GM18508 (cell line): Measurements from ENCODE around the gene M1AP.

Source experiments
- ATAC-seq: cut with Tn5 transposase; IDR thresholded peaks from one replicate; pipeline ENCODE4 v1.9.1; 2021; ENCODE audit warnings: moderate number of reproducible peaks; ENCODE audit not compliant: insufficient read depth, unreplicated experiment

The M1AP gene

DNA sequence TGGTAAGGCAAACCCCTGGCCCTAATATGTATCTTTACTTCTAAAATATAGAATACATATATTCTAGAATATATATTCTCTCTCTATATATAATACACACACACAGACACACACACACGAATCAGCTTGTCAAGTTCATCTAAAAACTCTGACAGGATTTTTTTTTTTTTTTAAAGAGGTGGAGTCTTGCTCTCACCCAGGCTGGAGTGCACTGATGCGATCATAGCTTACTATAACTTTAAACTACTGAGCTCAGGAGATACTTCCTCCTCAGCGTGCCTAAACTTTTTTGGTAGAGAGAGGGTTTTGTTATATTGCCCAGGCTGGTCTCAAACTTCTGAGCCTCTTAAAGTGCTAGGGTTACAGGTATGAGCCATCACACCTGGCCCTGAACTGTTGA is 48.5 kb downstream of the M1AP start:
- ATAC-seq = no peak

DNA sequence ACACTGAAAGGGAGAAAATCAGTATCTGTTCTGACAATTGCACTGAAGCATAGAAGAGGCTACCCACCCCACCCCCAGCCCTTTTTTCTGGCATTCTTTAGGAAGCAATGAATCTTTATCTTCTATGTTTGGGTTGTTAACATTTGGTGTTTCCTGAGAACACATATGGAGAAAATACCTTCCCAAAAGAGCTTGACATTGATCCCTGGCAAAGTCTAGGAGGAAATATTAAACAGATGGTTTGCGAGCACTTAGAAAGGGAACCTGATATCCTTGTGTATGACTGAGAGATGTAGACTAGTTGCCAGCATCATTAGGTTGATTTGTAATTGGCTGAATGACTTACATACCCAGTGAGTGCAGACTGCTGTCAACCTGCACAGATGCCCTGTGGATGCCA is 50.7 kb downstream of the M1AP start:
- ATAC-seq = no peak

DNA sequence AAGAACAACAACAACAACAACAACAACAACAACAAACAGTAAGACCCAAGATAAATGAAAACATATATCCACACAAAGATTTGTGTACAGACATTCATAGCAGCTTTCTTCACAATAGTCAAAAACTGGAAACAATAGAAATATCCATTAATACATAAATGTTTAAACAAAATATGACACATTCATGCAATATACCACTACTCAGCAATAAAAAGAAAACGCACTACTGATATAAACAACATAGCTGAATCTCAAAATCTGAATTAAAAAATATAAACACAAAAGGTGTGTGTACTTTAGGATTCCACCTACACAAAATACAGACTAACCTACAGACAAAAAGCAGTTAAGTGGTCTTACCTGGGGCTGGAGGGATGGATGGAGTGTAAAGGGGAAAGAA is 51.5 kb downstream of the M1AP start:
- no peak for ATAC-seq

DNA sequence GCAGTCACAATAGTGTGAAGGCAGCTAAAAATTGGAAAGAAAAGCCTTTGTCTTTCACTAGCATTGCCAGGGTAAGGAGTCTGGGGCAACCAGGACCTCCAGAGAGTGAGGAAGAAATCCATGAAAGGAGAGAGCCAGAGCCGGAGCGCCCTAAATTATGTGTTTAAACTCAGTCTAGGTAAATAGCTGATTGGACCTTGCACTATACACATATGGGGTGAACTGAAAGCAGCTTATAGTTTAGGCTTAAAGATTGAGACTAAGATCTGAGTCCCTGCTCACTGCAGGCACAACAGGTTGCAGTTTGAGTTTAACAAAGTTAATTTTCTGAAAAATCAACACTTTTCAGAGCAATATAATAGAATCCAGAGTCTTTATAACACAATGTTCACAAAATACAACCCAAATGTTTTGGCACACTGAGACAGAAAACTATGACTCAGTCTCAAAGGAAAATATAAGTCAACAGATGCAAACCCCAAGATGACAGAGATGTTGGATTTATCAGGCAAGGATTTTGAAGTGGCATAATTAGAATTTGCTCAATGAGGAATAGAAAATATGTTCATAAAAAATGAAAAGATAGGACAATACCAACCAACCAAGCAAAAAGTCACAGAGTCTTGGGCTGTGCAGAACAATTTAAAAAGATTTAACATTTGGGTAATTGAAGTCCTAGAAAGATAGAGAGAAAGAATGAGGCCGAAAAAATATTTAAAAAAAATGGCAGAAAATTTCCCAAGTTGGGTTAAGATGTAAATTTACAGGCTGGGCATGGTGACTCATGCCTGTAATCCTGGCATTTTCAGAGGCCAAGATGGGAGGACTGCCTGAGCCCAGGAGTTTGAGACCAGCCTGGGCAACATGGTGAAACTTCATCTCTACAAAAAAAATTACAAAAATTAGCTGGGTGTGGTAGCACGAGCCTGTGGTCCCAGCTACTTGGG is 54.0 kb downstream of the M1AP start:
- ATAC-seq = no peak

DNA sequence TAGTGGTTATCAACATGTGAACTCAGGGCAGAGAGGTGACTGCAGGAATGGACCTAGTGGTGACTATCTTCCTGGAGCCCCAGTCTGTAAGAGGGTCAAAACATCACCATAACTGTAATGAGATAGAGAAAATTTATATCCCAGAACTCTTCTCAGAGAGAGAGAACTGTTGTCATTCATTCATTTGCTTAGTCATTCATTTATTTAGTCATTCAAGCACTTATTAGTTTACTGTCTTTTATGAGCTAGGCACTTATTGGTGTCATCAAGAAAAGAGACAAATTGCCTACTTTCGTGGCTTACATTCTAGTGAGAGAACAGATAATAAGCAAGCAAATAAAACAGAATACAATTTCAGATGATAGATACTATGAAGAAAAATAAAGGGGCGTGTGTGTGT is 59.5 kb downstream of the M1AP start:
- no peak for ATAC-seq

DNA sequence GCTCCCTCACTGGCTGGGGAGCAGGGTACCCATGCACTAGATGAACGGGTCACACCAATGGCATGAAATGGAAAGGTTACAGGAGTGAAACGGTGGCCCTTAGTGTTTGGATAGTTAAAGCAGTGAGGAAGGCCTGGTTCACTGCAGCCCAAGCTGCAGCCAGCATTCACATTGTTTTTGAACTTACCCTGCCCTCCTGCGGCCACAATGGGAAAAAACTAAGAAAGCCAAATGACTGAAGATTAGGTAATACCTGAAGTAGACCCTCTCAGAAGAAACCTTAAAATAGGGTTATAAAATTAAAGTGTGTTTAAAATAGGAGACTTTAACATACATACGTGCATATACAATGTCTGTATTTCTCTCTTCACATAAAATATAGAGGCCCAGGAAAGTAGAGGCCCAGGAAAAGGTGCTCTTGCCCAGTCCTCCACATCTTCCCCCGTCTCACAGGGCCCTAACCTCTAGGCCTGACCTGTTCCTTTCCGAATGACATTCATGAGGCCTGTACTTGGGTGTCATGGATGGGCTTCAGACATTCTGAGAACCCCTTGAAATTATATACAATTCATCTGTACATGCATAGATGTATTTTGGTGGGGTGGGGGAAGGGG is 60.4 kb downstream of the M1AP start:
- peak; percentile 51 for ATAC-seq

DNA sequence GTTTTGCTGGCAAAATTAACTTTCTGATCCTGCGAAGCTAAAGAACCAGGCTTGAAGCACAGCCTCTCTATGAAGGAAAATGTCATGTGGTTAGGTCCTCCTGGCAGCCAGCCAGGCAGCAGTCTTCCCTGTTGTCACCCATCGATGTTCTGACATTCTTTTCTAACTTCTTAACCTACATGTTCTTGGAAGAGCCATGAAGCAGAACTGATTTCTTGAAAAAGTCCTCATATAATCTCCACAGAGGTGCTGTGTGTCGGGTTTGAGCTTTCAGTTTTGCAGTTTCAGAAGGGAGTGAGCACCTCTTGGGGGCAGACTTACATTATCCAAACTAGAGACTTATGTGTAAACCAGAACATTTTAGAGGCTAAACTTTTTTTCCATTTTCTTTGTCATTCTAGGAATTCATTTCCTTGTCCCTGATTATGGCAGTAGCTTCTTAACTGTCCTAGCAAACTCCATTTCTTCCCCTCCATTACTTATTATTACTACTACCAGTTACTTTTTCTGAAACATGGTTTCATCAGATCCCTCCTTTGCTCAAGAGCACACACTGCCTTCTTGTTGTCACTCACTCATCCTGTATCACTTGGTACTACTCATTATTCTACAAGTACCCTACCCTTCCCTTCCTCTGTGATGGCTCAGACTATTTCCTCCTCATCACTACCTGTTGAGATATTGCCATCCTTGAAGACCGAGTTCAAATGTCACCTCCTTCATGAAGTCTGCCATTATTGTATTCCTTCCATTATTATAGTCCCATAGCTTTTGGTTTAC is 62.5 kb downstream of the M1AP start:
- ATAC-seq = no peak

DNA sequence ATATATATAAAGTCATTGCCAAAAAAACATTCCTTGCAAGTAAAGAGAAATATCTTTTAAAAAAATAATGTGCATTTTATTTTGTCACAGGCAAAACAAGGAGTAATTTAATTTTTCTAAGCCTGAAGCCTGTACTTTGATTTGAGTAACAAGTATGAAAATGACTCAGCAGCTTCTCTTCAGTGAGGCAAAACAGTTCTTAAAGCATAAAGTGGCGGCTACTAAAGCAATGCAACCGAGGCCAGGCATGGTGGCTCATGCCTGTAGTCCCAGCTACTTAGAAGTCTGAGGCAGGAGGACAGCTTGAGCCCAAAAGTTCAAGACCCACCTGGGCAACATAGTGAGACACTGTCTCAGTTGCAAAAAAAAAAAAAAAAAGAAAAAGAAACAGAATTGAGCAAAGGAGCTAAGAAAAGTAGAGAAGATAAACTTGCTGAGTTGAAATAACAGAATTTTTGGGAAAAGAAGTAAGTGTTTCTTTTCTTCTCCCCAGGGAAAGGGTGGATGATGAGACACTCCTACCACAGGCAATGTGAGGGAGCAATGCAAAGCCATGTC is 64.0 kb downstream of the M1AP start:
- ATAC-seq = no peak

DNA sequence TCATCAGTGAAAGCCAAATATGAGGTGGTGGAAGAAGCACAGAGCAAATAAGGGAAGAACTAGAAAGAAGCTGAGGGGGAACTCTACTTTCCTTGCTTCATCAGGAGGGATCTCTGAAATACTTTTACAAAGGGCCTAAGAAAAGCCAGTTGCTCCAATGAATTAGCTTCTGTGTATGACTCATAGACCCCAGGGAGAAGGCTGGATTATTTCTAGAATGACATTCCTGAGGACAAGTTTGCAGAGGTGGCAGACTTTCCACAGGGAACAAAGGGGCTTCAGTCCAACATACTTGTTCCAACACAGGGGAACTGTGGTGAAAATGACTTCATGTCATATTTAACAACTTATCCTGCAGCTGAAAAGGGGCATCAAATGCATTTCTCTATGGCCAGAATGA is 64.6 kb downstream of the M1AP start:
- ATAC-seq = no peak

DNA sequence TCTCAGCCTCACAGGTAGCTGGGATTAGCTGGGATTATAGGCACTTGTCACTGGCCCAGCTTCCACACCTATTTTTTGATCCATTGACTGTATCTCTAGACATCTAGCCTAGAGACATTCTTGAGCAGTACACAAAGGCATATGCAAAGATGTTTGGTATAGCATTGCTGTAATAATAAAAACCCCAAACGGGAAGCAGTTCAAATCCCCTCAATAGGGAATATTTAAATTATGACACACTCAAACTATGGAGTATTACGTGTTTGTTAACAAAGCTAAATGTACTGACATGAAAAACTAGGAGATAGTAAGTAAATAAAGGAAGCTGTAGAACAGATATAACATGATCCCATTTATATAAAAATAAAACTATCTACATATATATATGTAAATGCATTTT is 65.9 kb downstream of the M1AP start:
- ATAC-seq = no peak

DNA sequence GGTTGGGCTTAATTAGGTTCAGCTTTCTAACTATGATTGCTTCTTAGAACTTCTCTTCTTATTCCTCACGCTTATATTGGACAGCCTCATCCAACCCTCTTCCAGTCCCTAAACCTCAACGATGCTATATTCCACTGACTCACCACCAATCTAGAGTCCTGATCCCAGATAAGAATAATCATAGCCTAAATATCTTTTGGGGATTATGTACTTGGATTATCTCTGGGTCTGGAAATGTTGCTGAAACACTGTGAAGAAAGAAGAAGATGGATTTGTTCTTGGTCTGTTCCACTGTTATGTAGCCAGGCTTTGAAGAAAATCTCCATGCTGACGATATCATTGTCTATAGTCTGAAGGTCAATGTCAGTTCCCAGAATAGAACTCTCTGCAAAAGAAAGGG is 66.7 kb downstream of the M1AP start:
- ATAC-seq = no peak

DNA sequence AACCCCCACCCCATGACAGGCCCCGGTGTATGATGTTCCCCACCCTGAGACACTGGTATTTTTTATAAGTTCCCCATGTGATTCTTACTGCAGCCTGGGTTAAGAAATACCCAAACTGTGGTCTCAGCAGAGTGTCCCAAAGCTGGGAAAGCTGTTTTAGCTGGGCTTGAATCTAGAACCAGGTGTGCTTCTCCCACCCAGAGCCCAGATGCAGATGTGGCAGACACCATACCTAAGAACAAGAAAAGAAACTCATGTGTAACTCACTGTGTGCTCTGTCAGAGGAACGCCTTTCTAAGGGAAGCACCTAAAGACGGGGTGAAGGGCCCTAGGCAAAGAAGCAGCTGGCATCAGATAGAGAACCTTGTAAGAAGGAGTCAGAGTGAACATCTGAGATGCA is 69.7 kb downstream of the M1AP start:
- no peak for ATAC-seq

DNA sequence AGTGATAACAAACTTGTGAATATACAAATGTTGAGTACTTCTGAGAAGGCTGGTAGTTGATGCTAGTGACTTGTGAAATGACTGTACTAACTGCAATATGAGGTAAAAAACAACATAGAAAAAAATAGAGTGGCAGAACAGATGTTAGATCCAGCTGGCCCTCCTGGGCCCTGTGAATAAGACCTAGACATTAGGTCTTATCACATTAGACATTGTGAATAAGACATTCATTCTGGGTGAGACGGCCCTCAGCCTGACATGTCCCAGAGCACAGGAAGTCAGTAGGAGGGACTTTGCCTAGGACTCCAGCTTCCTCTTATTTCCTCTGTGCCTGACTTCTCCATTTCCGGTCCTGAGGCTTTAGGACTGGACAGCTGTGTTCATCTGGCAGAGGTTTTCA is 70.7 kb downstream of the M1AP start:
- no peak for ATAC-seq

DNA sequence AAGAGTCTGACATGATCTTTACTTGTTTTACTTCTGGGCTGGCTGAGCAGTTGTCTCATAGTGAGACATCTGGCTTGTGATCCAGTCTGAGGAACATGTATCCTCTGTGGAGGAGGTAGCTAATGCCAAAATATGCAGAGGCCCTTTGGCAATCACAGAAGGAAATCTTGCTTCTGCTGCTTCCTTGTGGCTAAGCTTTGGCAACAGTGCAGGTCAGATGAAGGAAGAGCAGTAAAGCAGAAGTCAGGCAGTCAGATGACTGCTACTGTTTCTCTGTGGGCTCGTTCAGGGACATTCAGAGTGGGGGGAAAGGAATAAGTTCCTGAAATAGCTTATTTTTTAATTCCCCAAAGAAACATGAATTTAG is 71.3 kb downstream of the M1AP start:
- no peak for ATAC-seq

DNA sequence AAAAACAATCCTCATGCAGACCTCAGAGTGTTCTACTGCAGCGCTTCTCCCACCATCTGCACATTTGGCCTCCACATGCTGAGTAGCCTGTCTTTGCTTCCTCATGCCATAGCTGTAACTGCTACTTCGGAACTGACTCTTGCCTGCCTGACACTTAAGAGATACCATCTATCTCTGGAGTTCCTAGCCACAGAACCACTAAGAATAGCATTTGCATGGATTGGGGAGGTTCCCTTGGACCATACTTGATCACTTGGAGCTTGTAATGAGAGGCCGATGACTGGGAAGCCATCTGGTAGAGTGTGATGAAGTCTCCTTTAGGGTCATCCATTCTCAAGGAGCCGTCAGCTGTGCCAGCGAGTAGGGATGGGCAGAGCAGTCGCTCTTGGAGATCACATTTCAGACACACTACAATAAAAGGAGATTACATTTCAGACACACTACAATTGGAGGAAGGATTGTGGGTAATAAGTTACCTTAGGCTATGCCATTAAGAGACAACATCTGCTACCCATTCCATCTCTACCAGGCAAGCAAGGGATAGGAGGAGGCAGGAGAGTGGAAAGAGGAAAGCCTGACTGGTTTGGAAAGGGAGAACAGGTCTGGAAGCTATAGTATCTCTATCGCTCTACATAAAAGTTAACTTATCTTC is 71.8 kb downstream of the M1AP start:
- ATAC-seq = no peak

DNA sequence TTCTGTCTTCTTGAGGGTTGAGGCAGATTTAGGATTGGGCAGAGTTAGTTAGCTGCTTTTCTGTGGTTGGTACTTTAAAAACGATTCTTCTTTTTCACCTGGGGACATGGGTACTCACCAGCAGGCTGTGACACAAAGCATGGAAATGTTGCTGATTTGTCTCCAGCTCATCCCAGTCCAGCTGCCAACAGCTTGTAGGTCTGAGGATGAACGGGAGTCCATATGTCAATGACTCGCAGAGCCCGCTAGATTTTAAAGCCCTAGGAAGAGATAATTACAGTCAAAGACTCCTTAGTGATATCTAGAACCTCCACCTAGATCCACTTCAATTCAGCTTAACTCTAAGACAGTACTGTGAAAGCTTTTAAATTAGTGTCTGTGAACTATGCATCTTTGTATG is 72.8 kb downstream of the M1AP start:
- no peak for ATAC-seq

DNA sequence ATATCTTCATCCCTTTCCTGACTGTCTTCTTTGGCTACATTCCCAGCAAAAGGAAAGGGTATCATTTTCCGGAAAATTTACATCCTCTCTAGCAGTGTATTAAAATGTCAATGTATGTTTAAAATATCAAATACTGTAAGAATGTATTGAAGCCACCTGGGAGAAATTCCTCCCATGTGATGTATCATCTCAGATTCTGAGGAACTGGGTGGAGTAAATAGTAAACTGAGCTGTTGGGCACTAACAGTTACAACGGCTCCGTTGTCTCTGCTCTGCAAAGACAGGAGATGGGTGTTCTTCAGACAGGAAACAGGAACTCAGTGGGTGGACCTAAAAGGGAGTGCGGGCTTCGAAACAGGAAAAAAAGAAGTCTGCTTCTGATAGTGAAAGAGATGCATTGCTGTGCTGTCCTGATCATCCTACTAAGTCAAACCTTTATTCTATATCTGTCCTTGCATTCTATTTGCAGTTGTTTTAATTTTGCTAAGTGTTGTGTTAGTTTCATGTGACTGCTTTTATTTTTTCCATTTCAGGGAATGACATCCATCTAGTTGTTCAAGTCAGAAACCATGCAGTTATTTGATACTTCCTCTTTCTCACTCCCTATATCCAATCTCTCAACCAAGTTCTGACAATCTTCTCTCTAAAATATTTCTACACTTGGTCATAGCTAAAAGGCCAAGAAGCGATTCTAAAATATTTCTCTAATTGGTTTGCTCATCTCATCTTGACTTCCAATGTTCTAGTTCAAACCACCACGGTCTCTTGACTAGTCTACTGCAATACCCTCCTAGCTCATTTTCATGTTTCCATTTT is 74.2 kb downstream of the M1AP start:
- ATAC-seq = no peak

DNA sequence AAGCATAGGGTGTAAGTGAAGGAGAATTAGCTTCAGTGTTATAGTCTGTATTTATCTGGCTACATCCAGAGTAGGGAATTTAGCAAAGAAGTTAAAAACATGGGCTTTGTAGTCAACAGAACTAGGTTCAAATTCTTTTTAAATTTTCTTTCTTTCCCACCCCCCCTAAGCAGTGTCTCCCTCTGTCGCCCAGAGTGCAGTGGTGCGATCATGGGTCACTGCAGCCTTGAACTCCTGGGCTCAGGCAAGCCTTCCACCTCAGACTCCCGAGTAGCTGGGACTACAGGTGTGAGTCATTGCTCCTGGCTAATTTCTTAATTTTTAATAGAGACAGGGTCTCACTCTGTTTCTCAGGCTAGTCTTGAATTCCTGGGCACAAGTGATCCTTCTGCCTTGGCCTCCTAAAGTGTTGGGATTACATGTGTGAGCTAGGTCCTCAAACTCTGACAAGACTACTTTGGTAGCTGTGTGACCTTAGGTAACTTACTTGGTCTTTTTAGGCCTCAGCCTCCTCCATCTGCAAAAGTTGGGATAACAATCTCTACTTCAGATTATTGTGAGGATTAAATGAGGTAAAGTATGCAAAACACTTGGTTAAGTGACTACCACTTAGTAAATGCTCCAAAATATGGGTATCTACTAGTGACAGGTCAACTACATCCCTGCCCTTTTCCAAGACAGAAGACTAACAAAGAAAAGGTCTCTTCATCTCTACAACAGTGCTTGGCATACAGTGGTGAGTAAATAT is 75.8 kb downstream of the M1AP start:
- ATAC-seq = no peak

DNA sequence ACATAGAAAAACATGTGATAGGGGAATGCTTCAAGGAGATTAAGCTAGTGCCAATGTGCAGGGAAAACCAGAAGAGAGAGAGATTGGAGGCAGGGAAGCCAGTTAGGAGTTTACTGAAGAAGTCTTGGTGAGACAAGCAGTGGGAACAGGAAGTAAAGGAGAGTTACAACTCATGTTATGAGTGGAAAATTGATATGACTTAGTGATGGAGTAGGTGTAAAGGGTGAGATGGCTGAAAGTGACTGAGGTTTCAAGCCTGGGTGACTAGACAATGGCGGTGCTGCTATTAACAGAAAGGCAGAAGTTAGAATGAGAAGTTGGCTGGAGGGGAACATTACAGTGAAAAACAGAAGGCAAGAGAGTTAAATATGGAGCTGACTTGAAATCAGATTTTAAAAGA is 77.1 kb downstream of the M1AP start:
- ATAC-seq = peak; percentile 54
